Kidney (tissue), 14 donors: Measurements from ENCODE around the gene RIN3. TPM values are rescaled to one million over a fixed set of nuclear protein-coding genes. Genes with fewer than 3 reads are reported as not detected.

ENCODE experiments used
- DNase-seq, 5 donors: peaks; one replicate each; pipeline ENCODE4 v3.0.0-alpha.2; 2013 to 2020
- FAIRE-seq: peaks from 2 replicates; lab custom pipeline; 2012; peaks lifted over from hg19 to GRCh38; lab: Jason Lieb, UNC
- H3K27ac ChIP-seq, 2 donors: one replicate each; pipeline ENCODE4 v1.7.0; 2013; ENCODE audit warnings: low read depth in 2 of 2, low read length in 2 of 2, inconsistent platforms in 1 of 2
- H3K27me3 ChIP-seq: one replicate; pipeline ENCODE4 v1.7.1; 2013; ENCODE audit warnings: low read length, inconsistent platforms; ENCODE audit not compliant: control insufficient read depth, insufficient read depth
- H3K36me3 ChIP-seq, 3 donors: one replicate each; pipeline versions ENCODE4 v1.7.0 to v1.7.1; 2013; ENCODE audit warnings: low read length in 3 of 3, control low read depth in 1 of 3, inconsistent platforms in 1 of 3; ENCODE audit not compliant: insufficient read depth in 3 of 3, control insufficient read depth in 2 of 3
- H3K4me1 ChIP-seq, 3 donors: one replicate each; pipeline versions ENCODE4 v1.7.0 to v1.7.1; 2013; ENCODE audit warnings: low read length in 3 of 3, inconsistent platforms in 1 of 3, low read depth in 1 of 3; ENCODE audit not compliant: control insufficient read depth in 2 of 3, insufficient read depth in 2 of 3
- H3K4me3 ChIP-seq, 3 donors: one replicate each; pipeline versions ENCODE4 v1.7.0 to v1.8.1; 2013; ENCODE audit warnings: low read length in 3 of 3, control low read depth in 1 of 3, inconsistent platforms in 1 of 3
- H3K9ac ChIP-seq, 3 donors: one replicate each; pipeline versions ENCODE4 v1.7.0 to v1.7.1; 2013; ENCODE audit warnings: low read length in 3 of 3, control low read depth in 1 of 3, inconsistent platforms in 1 of 3
- H3K9me3 ChIP-seq, 3 donors: one replicate each; pipeline versions ENCODE4 v1.7.0 to v1.7.1; 2013; ENCODE audit warnings: low read length in 3 of 3, control low read depth in 1 of 3, inconsistent platforms in 1 of 3; ENCODE audit not compliant: control insufficient read depth in 2 of 3, insufficient read depth in 1 of 3
- CTCF ChIP-seq: IDR thresholded peaks from 3 replicates; pipeline ENCODE4 v1.5.1; 2012; ENCODE audit warnings: mild to moderate bottlenecking, moderate library complexity, borderline replicate concordance; ENCODE audit not compliant: insufficient read depth; ENCODE audit errors: extremely low read depth
- intact Hi-C: fragments of 100-400 bp; cut with DNase I; formaldehyde crosslinking; loops from one replicate; pipeline ENCODE4 v1.11.1; 2022
- polyA plus RNA-seq: library from polyadenylated mRNA; stranded (reverse); fragments of 350-450 nt; fragmentation: Illumina TruSeq; extraction: RNeasy Lipid Tissue Mini Kit (QIAGEN cat#74804); gene quantifications from one replicate; pipeline ENCODE4 v1.2.3, GENCODE V29; 2014; ENCODE audit warnings: low read depth, low replicate concordance; ENCODE audit not compliant: insufficient read depth
- total RNA-seq: library from RNA; stranded (reverse); fragmentation: NEBNext Ultra II Directional; extraction: Animal tissue kit (Norgen Biotek cat#: 25700); gene quantifications from one replicate; pipeline ENCODE4 v1.2.1, GENCODE V29; 2021
- donor health status: control.
- donor health status: control.
- donor health status: control.
- donor health status: control.
- donor health status: control.
- donor health status: DM: yes; HTN: yes; CAD: no.
- donor health status: Normal renal cell carcinoma (clear cell type).

Gene RIN3
- total and polyA plus RNA-seq, 2 donors from 2014 or later, result 7.1 to 30.4 TPM

GRCh38 chr14:92481811-92482555, 31.6 kb upstream of the RIN3 start:
- no peak overlapping the region for H3K4me3 ChIP-seq
- DNase-seq, result no peak
- H3K4me1 ChIP-seq, result no peaks in the 10 kb centered on the region
- intact Hi-C loops, result no loop called here
- no peak overlapping the region for H3K9ac ChIP-seq
- no peaks in the 10 kb centered on the region for H3K27me3 ChIP-seq
- no peak overlapping the region for H3K27ac ChIP-seq
- H3K36me3 ChIP-seq, result no peaks in the 10 kb centered on the region
- no peak for FAIRE-seq
- no peak for TF ChIP-seq CTCF
- no peaks in the 10 kb centered on the region for H3K9me3 ChIP-seq

GRCh38 chr14:92482621-92483319, 30.8 kb upstream of the RIN3 start:
- DNase-seq (peak in 1 of 5 donors; percentile 15), FAIRE-seq (no peak)
- no peak for TF ChIP-seq CTCF
- Histone ChIP-seq H3K36me3 (no peaks in the 10 kb centered on the region), H3K9me3 (no peaks in the 10 kb centered on the region), H3K27ac (no peak overlapping the region), H3K9ac (no peak overlapping the region), H3K4me3 (no peak overlapping the region), H3K4me1 (peaks cover 0 to 2% (median 0%) of the 10 kb centered on the region in 3 donors), H3K27me3 (no peaks in the 10 kb centered on the region)
- intact Hi-C loops, result no loop called here

GRCh38 chr14:92484132-92484823, 29.3 kb upstream of the RIN3 start:
- DNase-seq, result no peak
- no peak for FAIRE-seq
- no peak overlapping the region for H3K9ac ChIP-seq
- no peaks in the 10 kb centered on the region for H3K36me3 ChIP-seq
- no peak overlapping the region for H3K4me3 ChIP-seq
- intact Hi-C loops, result no loop called here
- H3K27me3 ChIP-seq, result no peaks in the 10 kb centered on the region
- H3K27ac ChIP-seq, result no peak overlapping the region
- no peaks in the 10 kb centered on the region for H3K9me3 ChIP-seq
- no peak for TF ChIP-seq CTCF
- peaks cover 0 to 4% (median 0%) of the 10 kb centered on the region in 3 donors for H3K4me1 ChIP-seq
